ENCODE results near the gene SRPK1. TPM values are rescaled to one million over a fixed set of nuclear protein-coding genes. Genes with fewer than 3 reads are reported as not detected.

Gene SRPK1
- total RNA-seq, 1 experiment from 2014 or later: 100 TPM

DNA sequence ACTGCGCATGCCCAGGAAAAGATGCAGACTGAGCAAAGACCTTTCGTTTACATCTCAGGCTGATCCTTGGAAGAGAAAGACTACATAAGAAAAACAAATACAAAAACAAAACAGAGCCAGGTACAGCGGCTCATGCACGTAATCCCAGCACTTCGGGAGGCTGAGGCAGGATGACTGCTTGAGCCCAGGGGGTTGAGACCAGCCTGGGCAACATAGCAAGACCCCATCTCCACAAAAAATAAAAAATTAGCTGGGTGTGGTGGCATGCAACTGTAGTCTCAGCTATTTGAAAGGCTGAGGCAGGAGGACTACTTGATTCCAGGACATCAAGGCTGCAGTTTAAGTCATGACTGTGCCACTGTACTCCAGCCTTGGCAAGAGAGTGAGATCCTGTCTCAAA is 41.7 kb downstream of the SRPK1 start:
- POLR2A ChIA-PET (ENCODE audit: unreplicated experiment): no interaction called here

DNA sequence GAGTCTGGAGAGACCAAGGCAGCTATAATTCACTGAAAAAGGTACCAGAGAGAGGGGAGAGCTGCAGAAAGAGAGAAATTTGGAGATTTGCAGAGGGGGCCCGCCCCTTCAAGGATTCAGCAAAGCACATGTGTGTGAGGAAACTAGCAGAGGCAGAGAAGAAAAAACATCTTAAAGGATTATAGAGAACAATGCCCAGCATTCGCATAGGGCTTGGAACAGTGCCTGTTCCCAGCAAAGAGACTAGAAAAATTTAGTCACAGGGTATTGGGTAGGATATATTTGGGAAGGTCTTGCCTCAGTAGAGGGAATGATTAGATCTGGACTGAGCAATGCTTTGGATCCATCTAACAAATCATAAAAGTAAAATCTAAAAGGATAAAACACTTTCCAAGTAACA is 44.0 kb downstream of the SRPK1 start:
- Histone ChIP-seq H3K9me3 (ENCODE audit: low read length) (no peaks in the 10 kb centered on the region), H3F3A (ENCODE audit: low read length, unreplicated experiment) (no peaks in the 10 kb centered on the region), H4K20me1 (ENCODE audit: low read length) (no peaks in the 10 kb centered on the region), H3K27ac (ENCODE audit: low read length) (no peak overlapping the region), H3K27me3 (ENCODE audit: low read length) (no peaks in the 10 kb centered on the region), H3K79me2 (ENCODE audit: low read length) (no peaks in the 10 kb centered on the region; the same call in 1 of the 2 replicates), H3K9me2 (replicated peaks; ENCODE audit: low read length) (no peaks in the 10 kb centered on the region), H3K4me1 (ENCODE audit: insufficient read depth, low read length) (no peaks in the 10 kb centered on the region), H3K4me2 (ENCODE audit: low read length) (no peak overlapping the region), H2AFZ (ENCODE audit: low read length) (no peak overlapping the region), H3K4me3 (ENCODE audit: low read length) (no peak overlapping the region), H3K36me3 (ENCODE audit: low read depth, low read length) (peaks cover 43% of the 10 kb centered on the region), H3K9ac (ENCODE audit: low read length) (no peak overlapping the region)
- TF ChIP-seq EZH2 (IDR thresholded peaks at IDR 0.05; ENCODE audit: low read length, unreplicated experiment): no peak
- TF ChIP-seq EZH2phosphoT487 (IDR thresholded peaks at IDR 0.05; ENCODE audit: borderline replicate concordance, low read length): no peak
- no peak for DNase-seq
- no peak for ATAC-seq
- ChIA-PET CTCF (no interaction called here), POLR2A (ENCODE audit: unreplicated experiment) (no interaction called here)
- intact Hi-C loops (cut with micrococcal nuclease): no loop called here
- BruUV-seq (replicated peaks): no TSS peak

More for the DNA sequence above, 41.7 kb downstream of the SRPK1 start:
- CTCF ChIA-PET: no interaction called here
- Histone ChIP-seq H3K27ac (ENCODE audit: low read length) (no peak overlapping the region), H3K4me3 (ENCODE audit: low read length) (no peak overlapping the region), H3K27me3 (ENCODE audit: low read length) (no peaks in the 10 kb centered on the region), H3K9me3 (ENCODE audit: low read length) (no peaks in the 10 kb centered on the region), H3K79me2 (ENCODE audit: low read length) (no peaks in the 10 kb centered on the region; the same call in 1 of the 2 replicates), H3K36me3 (ENCODE audit: low read depth, low read length) (peaks cover 32% of the 10 kb centered on the region), H3K4me2 (ENCODE audit: low read length) (no peak overlapping the region), H3K4me1 (ENCODE audit: insufficient read depth, low read length) (no peaks in the 10 kb centered on the region), H3F3A (ENCODE audit: low read length, unreplicated experiment) (no peaks in the 10 kb centered on the region), H2AFZ (ENCODE audit: low read length) (no peak overlapping the region), H3K9ac (ENCODE audit: low read length) (no peak overlapping the region), H4K20me1 (ENCODE audit: low read length) (no peaks in the 10 kb centered on the region), H3K9me2 (replicated peaks; ENCODE audit: low read length) (no peaks in the 10 kb centered on the region)
- no peak for DNase-seq
- ATAC-seq: no peak
- intact Hi-C loops (cut with micrococcal nuclease): no loop called here
- BruUV-seq (replicated peaks): no TSS peak
- TF ChIP-seq EZH2 (IDR thresholded peaks at IDR 0.05; ENCODE audit: low read length, unreplicated experiment): no peak
- TF ChIP-seq, protein P1, sequence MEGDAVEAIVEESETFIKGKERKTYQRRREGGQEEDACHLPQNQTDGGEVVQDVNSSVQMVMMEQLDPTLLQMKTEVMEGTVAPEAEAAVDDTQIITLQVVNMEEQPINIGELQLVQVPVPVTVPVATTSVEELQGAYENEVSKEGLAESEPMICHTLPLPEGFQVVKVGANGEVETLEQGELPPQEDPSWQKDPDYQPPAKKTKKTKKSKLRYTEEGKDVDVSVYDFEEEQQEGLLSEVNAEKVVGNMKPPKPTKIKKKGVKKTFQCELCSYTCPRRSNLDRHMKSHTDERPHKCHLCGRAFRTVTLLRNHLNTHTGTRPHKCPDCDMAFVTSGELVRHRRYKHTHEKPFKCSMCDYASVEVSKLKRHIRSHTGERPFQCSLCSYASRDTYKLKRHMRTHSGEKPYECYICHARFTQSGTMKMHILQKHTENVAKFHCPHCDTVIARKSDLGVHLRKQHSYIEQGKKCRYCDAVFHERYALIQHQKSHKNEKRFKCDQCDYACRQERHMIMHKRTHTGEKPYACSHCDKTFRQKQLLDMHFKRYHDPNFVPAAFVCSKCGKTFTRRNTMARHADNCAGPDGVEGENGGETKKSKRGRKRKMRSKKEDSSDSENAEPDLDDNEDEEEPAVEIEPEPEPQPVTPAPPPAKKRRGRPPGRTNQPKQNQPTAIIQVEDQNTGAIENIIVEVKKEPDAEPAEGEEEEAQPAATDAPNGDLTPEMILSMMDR (conservative IDR thresholded peaks at IDR 0.05; ENCODE audit: low read depth, low read length): no peak
- no peak for TF ChIP-seq EZH2phosphoT487 (IDR thresholded peaks at IDR 0.05; ENCODE audit: borderline replicate concordance, low read length)

DNA sequence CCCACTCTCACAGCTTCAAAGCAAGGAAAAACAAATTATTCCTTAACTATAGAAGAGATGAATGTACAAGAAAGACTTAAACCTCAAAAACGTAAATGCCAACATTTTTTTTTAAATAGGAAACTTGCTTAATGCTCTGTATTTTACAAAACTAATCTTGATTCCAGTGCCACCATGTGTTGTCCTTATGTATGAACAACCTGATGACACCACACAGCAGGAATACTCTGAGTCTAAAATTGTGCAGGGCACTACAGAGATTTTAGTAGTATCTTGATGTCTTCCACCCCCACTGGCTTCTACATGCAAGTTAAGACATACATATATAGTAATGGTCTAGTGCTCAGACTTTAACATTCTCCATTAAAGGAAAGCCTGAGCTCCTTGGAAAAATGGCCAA is 46.2 kb downstream of the SRPK1 start:
- Histone ChIP-seq H3K4me2 (ENCODE audit: low read length) (no peak overlapping the region), H3K79me2 (ENCODE audit: low read length) (no peaks in the 10 kb centered on the region; the same call in 1 of the 2 replicates), H3F3A (ENCODE audit: low read length, unreplicated experiment) (no peaks in the 10 kb centered on the region), H3K9me3 (ENCODE audit: low read length) (no peaks in the 10 kb centered on the region), H2AFZ (ENCODE audit: low read length) (no peak overlapping the region), H3K27ac (ENCODE audit: low read length) (no peak overlapping the region), H3K4me1 (ENCODE audit: insufficient read depth, low read length) (no peaks in the 10 kb centered on the region), H3K27me3 (ENCODE audit: low read length) (no peaks in the 10 kb centered on the region), H3K4me3 (ENCODE audit: low read length) (no peak overlapping the region), H3K9ac (ENCODE audit: low read length) (no peak overlapping the region), H3K9me2 (replicated peaks; ENCODE audit: low read length) (no peaks in the 10 kb centered on the region), H4K20me1 (ENCODE audit: low read length) (no peaks in the 10 kb centered on the region), H3K36me3 (ENCODE audit: low read depth, low read length) (peaks cover 43% of the 10 kb centered on the region)
- BruUV-seq (replicated peaks): no TSS peak
- TF ChIP-seq EZH2 (IDR thresholded peaks at IDR 0.05; ENCODE audit: low read length, unreplicated experiment): no peak
- TF ChIP-seq EZH2phosphoT487 (IDR thresholded peaks at IDR 0.05; ENCODE audit: borderline replicate concordance, low read length): no peak
- TF ChIP-seq, protein P1 (conservative IDR thresholded peaks at IDR 0.05; ENCODE audit: low read depth, low read length): no peak
- no peak for ATAC-seq
- CTCF ChIA-PET: no interaction called here
- no peak for DNase-seq
- POLR2A ChIA-PET (ENCODE audit: unreplicated experiment): no interaction called here
- intact Hi-C loops (cut with micrococcal nuclease): no loop called here

All from PC-3 (cell line).